Panc1 (cell line): Measurements from ENCODE around the gene GRID2. TPM values are rescaled to one million over a fixed set of nuclear protein-coding genes. Genes with fewer than 3 reads are reported as not detected.

ENCODE experiments used
- ATAC-seq: fragments of 200-7000 bp; cut with Tn5 transposase; 2 replicates; pipeline ENCODE4 v1.9.1; 2020; ENCODE audit warnings: mild to moderate bottlenecking, moderate library complexity
- BruUV-seq: library from RNA; stranded (reverse); fragments of 400-500 nt; replicated peaks from 2 replicates; lab custom pipeline; 2021; lab: Mats Ljungman, UMichigan
- CTCF ChIA-PET: fragments of 300-600 bp; sonication (Branson Sonifier 250); formaldehyde crosslinking; loops from one replicate; lab custom pipeline; 2022; ENCODE audit warnings: antibody characterized with exemption; lab: Charles Lee
- POLR2A ChIA-PET: fragments of 300-600 bp; sonication (Branson Sonifier 250); formaldehyde crosslinking; loops from one replicate; lab custom pipeline; 2022; ENCODE audit warnings: antibody characterized with exemption; lab: Charles Lee
- DNase-seq: peaks from one replicate; pipeline ENCODE4 v3.0.0-alpha.2; 2010; ENCODE audit warnings: low read depth, low spot score
- H3K27ac ChIP-seq: 2 replicates; pipeline ENCODE4 v1.5.1; 2011; ENCODE audit warnings: mild to moderate bottlenecking, low read length, inconsistent platforms
- H3K27me3 ChIP-seq: fragments of 200-500 bp; sonication (Bioruptor generic); 2 replicates; pipeline ENCODE4 v1.6.0; 2014; ENCODE audit warnings: low read length, inconsistent platforms; ENCODE audit not compliant: control insufficient read depth, insufficient read depth
- H3K36me3 ChIP-seq: fragments of 200-500 bp; sonication (Bioruptor generic); 2 replicates; pipeline ENCODE4 v1.5.1; 2014; ENCODE audit warnings: inconsistent platforms, mild to moderate bottlenecking, low read length, moderate library complexity; ENCODE audit not compliant: control insufficient read depth, insufficient read depth
- H3K4me1 ChIP-seq: 2 replicates; pipeline ENCODE4 v1.5.1; 2011; ENCODE audit warnings: inconsistent platforms, mild to moderate bottlenecking, low read length, moderate library complexity; ENCODE audit not compliant: control insufficient read depth, insufficient read depth
- H3K4me3 ChIP-seq, 2 experiments: 2 replicates each; pipeline ENCODE4 v1.5.1; 2011 to 2012; ENCODE audit warnings: low read depth in 2 of 2, low read length in 2 of 2, mild to moderate bottlenecking in 2 of 2, inconsistent platforms in 1 of 2, moderate library complexity in 1 of 2
- H3K9me3 ChIP-seq: fragments of 200-500 bp; sonication (Bioruptor generic); 2 replicates; pipeline ENCODE4 v1.5.1; 2014; ENCODE audit warnings: low read depth, mild to moderate bottlenecking, inconsistent platforms, low read length, moderate library complexity; ENCODE audit not compliant: control insufficient read depth, insufficient read depth
- CTCF ChIP-seq: fragments of 450-650 bp; IDR thresholded peaks from 2 replicates; pipeline ENCODE4 v1.5.1; 2017; ENCODE audit warnings: mild to moderate bottlenecking
- POLR2AphosphoS5 ChIP-seq: IDR thresholded peaks from 2 replicates; pipeline ENCODE4 v1.6.1; 2012; ENCODE audit warnings: mild to moderate bottlenecking, low read depth, low read length, moderate library complexity
- REST ChIP-seq, 2 experiments: IDR thresholded peaks; 2 replicates each; pipeline ENCODE4 v1.6.1; 2011 to 2012; ENCODE audit warnings: low read depth in 2 of 2, control low read depth in 1 of 2, low read length in 1 of 2, mild to moderate bottlenecking in 1 of 2, moderate library complexity in 1 of 2; ENCODE audit not compliant: insufficient read depth in 1 of 2
- SIN3A ChIP-seq: IDR thresholded peaks from 2 replicates; pipeline ENCODE4 v1.6.1; 2012; ENCODE audit warnings: low read depth, mild to moderate bottlenecking, low read length, moderate library complexity, borderline replicate concordance; ENCODE audit not compliant: insufficient read depth
- TCF7L2 ChIP-seq: IDR thresholded peaks from 2 replicates; pipeline ENCODE4 v1.6.1; 2011; ENCODE audit warnings: mild to moderate bottlenecking, low read depth, low read length, inconsistent platforms
- in situ Hi-C: cut with HindIII; loops from 2 replicates; pipeline ENCODE4 v1.10.0; 2016; ENCODE audit warnings: low sequenced_read_pairs, low pct_unique_long_range_greater_than_20kb
- intact Hi-C: fragments of 100-400 bp; cut with micrococcal nuclease; formaldehyde crosslinking; loops from one replicate; pipeline ENCODE4 v1.10.0; 2022; ENCODE audit not compliant: unreplicated experiment
- total RNA-seq: library from RNA; stranded (reverse); gene quantifications from one replicate; pipeline ENCODE4 v1.2.1, GENCODE V29; 2021; ENCODE audit not compliant: unreplicated experiment

The GRID2 gene
- total RNA-seq, 1 experiment from 2014 or later = 0.08 TPM

DNA sequence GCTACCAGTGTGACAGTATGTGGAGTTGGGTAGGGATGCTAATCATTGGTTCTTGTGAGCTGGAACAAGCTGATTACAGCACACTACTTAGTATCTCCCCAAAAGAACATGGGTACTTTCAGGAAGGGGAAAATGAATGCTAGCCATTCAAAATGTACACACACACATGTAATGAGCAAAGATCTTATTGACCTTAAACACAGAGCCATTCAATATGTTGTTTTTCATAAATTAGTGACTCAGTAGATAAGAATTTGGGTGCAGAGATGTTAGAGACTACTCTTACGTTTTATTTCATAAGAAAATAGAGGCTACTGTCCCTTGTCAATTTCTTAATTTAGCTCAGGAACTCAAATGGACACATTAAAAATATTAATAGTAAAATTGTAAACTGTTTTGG lies 1015.3 kb downstream of the GRID2 start:
- CTCF ChIA-PET = no interaction called here
- BruUV-seq = no TSS peak
- in situ Hi-C loops = no loop called here
- H3K4me1 ChIP-seq = no peaks in the 10 kb centered on the region
- intact Hi-C loops = no loop called here
- no peaks in the 10 kb centered on the region for H3K36me3 ChIP-seq
- no peaks in the 10 kb centered on the region for H3K27me3 ChIP-seq
- ATAC-seq (no peak), DNase-seq (no peak)
- H3K27ac ChIP-seq = no peak overlapping the region
- no peaks in the 10 kb centered on the region for H3K9me3 ChIP-seq
- no peak overlapping the region for H3K4me3 ChIP-seq
- TF ChIP-seq SIN3A = no peak
- TF ChIP-seq POLR2AphosphoS5 = no peak
- no peak for TF ChIP-seq CTCF
- TF ChIP-seq TCF7L2 = no peak
- TF ChIP-seq REST (IDR thresholded peaks at IDR 0.05; ENCODE audit: insufficient read depth in 1 of 2, low read depth in 2 of 2, low read length in 1 of 2) = no peak
- POLR2A ChIA-PET = no interaction called here

DNA sequence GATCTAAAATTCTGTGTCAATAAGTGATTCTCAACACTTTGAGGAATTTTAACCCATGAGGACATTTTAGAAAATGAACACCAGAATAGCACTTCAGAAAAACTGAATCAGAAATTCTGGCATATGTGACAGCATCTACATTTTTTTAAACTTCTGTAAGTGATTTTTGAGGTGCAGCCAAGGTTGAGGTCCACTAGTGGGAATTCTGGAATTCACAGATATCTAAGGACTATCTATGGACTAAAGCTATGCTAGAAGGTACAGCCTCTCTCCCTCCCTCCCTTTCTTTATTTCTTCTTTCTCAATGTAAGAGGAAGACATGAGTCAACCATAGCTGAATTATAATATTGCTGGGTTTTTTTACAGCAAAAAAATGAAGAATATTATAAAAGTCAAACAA lies 1016.6 kb downstream of the GRID2 start:
- POLR2A ChIA-PET = no interaction called here
- H3K9me3 ChIP-seq = no peaks in the 10 kb centered on the region
- no peak overlapping the region for H3K27ac ChIP-seq
- no peak overlapping the region for H3K4me3 ChIP-seq
- BruUV-seq = no TSS peak
- no peaks in the 10 kb centered on the region for H3K36me3 ChIP-seq
- TF ChIP-seq TCF7L2 (no peak), REST (IDR thresholded peaks at IDR 0.05; ENCODE audit: insufficient read depth in 1 of 2, low read depth in 2 of 2, low read length in 1 of 2) (no peak), SIN3A (no peak), CTCF (no peak), POLR2AphosphoS5 (no peak)
- DNase-seq (no peak), ATAC-seq (no peak)
- in situ Hi-C loops = no loop called here
- CTCF ChIA-PET = no interaction called here
- no peaks in the 10 kb centered on the region for H3K4me1 ChIP-seq
- no peaks in the 10 kb centered on the region for H3K27me3 ChIP-seq
- intact Hi-C loops = no loop called here
